ENCODE data around the gene TMEM164.

DNA sequence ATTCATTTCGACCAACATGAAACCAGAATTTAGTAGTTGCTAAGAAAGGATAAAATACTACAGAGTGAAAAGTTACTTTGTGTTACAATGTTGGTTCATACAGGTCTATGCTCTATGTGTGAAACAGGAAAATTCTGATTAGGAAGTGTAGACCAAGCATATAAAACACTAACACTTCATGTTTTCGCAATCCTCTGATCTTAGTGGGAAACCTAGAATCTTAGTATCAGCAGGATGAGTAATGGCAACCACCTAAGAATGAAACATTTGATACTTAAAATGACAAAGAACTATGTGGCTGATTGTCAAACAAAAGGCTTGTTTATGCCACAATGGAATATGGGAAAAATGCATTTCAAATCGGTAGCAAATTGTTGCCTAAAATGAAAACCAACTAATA lies 198.9 kb downstream of the TMEM164 start:
- TF ChIP-seq POLR2A (IDR thresholded peaks at IDR 0.05; ENCODE audit: low read depth, low read length) (no peak), POLR2AphosphoS5 (IDR thresholded peaks at IDR 0.05; ENCODE audit: low read depth, low read length) (no peak), TAF1 (IDR thresholded peaks at IDR 0.05; ENCODE audit: borderline replicate concordance, low read depth, low read length) (no peak)

All from GM12892 (cell line).